SK-N-SH (cell line): ENCODE data around the gene DYRK3. TPM values are rescaled to one million over a fixed set of nuclear protein-coding genes. Genes with fewer than 3 reads are reported as not detected.

Source experiments
- CTCF ChIA-PET: fragments of 300-600, 350-600 bp; formaldehyde crosslinking; extraction: SDS; loops from one replicate; lab custom pipeline; 2021; lab: Yijun Ruan, JAX
- POLR2A ChIA-PET: fragments of 350-600 bp; sonication (Branson Sonifier 250); formaldehyde crosslinking; extraction: SDS; loops from one replicate; lab custom pipeline; 2020; ENCODE audit warnings: antibody characterized with exemption, inconsistent platforms; lab: Yijun Ruan, JAX
- DNase-seq: peaks from one replicate; pipeline ENCODE4 v3.0.0; 2012
- H2AFZ ChIP-seq: fragments of 200-600 bp; sonication (generic); 2 replicates; pipeline ENCODE4 v1.8.1; 2016; ENCODE audit warnings: antibody characterized with exemption, mild to moderate bottlenecking, low read depth
- H3F3A ChIP-seq: fragments of 200-600 bp; sonication (generic); replicated peaks from 2 replicates; pipeline ENCODE3; 2016; ENCODE audit warnings: antibody characterized with exemption, mild to moderate bottlenecking; ENCODE audit not compliant: insufficient read depth
- H3K27ac ChIP-seq, 2 experiments: fragments of 200-500 bp in 1 of 2; fragments of 200-600 bp in 1 of 2; sonication (Bioruptor generic) in 1 of 2; sonication (generic), shearing (Covaris generic) in 1 of 2; 2 replicates each; pipeline versions ENCODE4 v1.5.1 to v1.6.1; 2014 to 2016; ENCODE audit warnings: low read depth in 2 of 2, inconsistent platforms in 1 of 2, low read length in 1 of 2, mild to moderate bottlenecking in 1 of 2, mixed read lengths in 1 of 2
- H3K27me3 ChIP-seq: fragments of 200-600 bp; sonication (generic), shearing (Covaris generic); 2 replicates; pipeline ENCODE4 v1.6.1; 2016; ENCODE audit warnings: mixed run types; ENCODE audit not compliant: insufficient read depth
- H3K36me3 ChIP-seq, 2 experiments: fragments of 200-500 bp in 1 of 2; fragments of 200-600 bp in 1 of 2; sonication (Bioruptor generic) in 1 of 2; sonication (generic) in 1 of 2; replicated peaks in 1 of 2; 2 replicates each; pipeline versions ENCODE3 to v1.5.1; 2014 to 2016; ENCODE audit warnings: low read length in 1 of 2, mild to moderate bottlenecking in 1 of 2; ENCODE audit not compliant: insufficient read depth in 2 of 2, control insufficient read depth in 1 of 2
- H3K4me1 ChIP-seq, 2 experiments: fragments of 200-500 bp in 1 of 2; fragments of 200-600 bp in 1 of 2; sonication (Bioruptor generic) in 1 of 2; sonication (generic), shearing (Covaris generic) in 1 of 2; 2 replicates each; pipeline versions ENCODE4 v1.5.1 to v1.6.1; 2014 to 2016; ENCODE audit warnings: low read depth in 1 of 2, low read length in 1 of 2, mixed run types in 1 of 2; ENCODE audit not compliant: insufficient read depth in 2 of 2, control insufficient read depth in 1 of 2
- H3K4me2 ChIP-seq: fragments of 200-600 bp; sonication (generic), shearing (Covaris generic); 2 replicates; pipeline ENCODE4 v1.6.1; 2017; ENCODE audit warnings: mixed run types
- H3K4me3 ChIP-seq, 2 experiments: fragments of 200-500 bp in 1 of 2; fragments of 200-600 bp in 1 of 2; sonication (Bioruptor generic) in 1 of 2; sonication (generic), shearing (Covaris generic) in 1 of 2; 2 replicates each; pipeline versions ENCODE4 v1.5.1 to v1.8.1; 2014 to 2016; ENCODE audit warnings: low read depth in 2 of 2, inconsistent platforms in 1 of 2, low read length in 1 of 2, mild to moderate bottlenecking in 1 of 2, mixed read lengths in 1 of 2, moderate library complexity in 1 of 2
- H3K79me2 ChIP-seq: fragments of 200-600 bp; sonication (generic); 2 replicates; pipeline ENCODE4 v1.8.1; 2017; ENCODE audit warnings: mild to moderate bottlenecking; ENCODE audit not compliant: insufficient read depth
- H3K9ac ChIP-seq: fragments of 200-600 bp; sonication (generic); 2 replicates; pipeline ENCODE4 v1.6.1; 2017; ENCODE audit warnings: mixed run types
- H3K9me2 ChIP-seq: fragments of 200-600 bp; sonication (generic); 2 replicates; pipeline ENCODE4 v1.6.1; 2017; ENCODE audit warnings: mixed run types
- H3K9me3 ChIP-seq: fragments of 200-600 bp; sonication (generic); 2 replicates; pipeline ENCODE4 v1.6.1; 2017; ENCODE audit warnings: mixed run types, mild to moderate bottlenecking, moderate library complexity
- H4K20me1 ChIP-seq: fragments of 200-600 bp; sonication (generic); 2 replicates; pipeline ENCODE4 v1.6.1; 2017; ENCODE audit warnings: mild to moderate bottlenecking, mixed run types; ENCODE audit not compliant: insufficient read depth
- EP300 ChIP-seq, 2 experiments: IDR thresholded peaks; 2 replicates each; pipeline versions ENCODE4 v1.4.0 to v1.6.1; 2012; ENCODE audit warnings: borderline replicate concordance in 1 of 2, low read depth in 1 of 2, low read length in 1 of 2
- EZH2phosphoT487 ChIP-seq: fragments of 200-600 bp; sonication (generic); IDR thresholded peaks from 2 replicates; pipeline ENCODE4 v1.6.1; 2017; ENCODE audit warnings: low read depth, mixed run types, mild to moderate bottlenecking, antibody characterized with exemption, moderate library complexity, borderline replicate concordance
- MEF2A ChIP-seq: IDR thresholded peaks from 2 replicates; pipeline ENCODE4 v1.4.0; 2012; ENCODE audit warnings: low read depth, borderline replicate concordance
- MXI1 ChIP-seq: IDR thresholded peaks from 2 replicates; pipeline ENCODE4 v1.6.1; 2012; ENCODE audit warnings: mild to moderate bottlenecking, low read depth, low read length, improper control_type of control experiment
- NFIC ChIP-seq: IDR thresholded peaks from 2 replicates; pipeline ENCODE4 v1.4.0; 2012; ENCODE audit warnings: borderline replicate concordance
- NRF1 ChIP-seq: IDR thresholded peaks from 2 replicates; pipeline ENCODE4 v1.6.1; 2012; ENCODE audit warnings: low read depth, mild to moderate bottlenecking, low read length
- RCOR1 ChIP-seq: fragments of 150-350 bp; IDR thresholded peaks from 2 replicates; pipeline ENCODE4 v1.6.1; 2017; ENCODE audit warnings: antibody characterized with exemption, low read length
- RFX5 ChIP-seq: IDR thresholded peaks from 2 replicates; pipeline ENCODE4 v1.6.1; 2012; ENCODE audit warnings: mild to moderate bottlenecking, improper control_type of control experiment, low read length
- TCF12 ChIP-seq: IDR thresholded peaks from 2 replicates; pipeline ENCODE4 v1.4.0; 2012
- TEAD4 ChIP-seq: IDR thresholded peaks from 2 replicates; pipeline ENCODE4 v1.4.0; 2012; ENCODE audit warnings: mild to moderate bottlenecking, borderline replicate concordance; ENCODE audit not compliant: insufficient read depth
- WGBS: methylation state at CpG from one replicate; pipeline ENCODE4 v1.1.6; 2017; ENCODE audit warnings: low lambda C conversion rate; 5-methylcytosine and 5-hydroxymethylcytosine counted together
- polyA plus RNA-seq, 3 experiments: library from polyadenylated mRNA; depleted of rRNA; stranded (reverse); fragments of >200 nt; gene quantifications; 2 replicates each; pipeline ENCODE4 v1.2.3, GENCODE V29; 2012
- TF ChIP-seq, protein P1 (sequence below): fragments of 150-350 bp; IDR thresholded peaks from 2 replicates; pipeline ENCODE4 v1.6.1; 2017; ENCODE audit warnings: antibody characterized with exemption, low read length, low read depth, borderline replicate concordance
- TF ChIP-seq, protein P2 (sequence below): IDR thresholded peaks from 2 replicates; pipeline ENCODE4 v1.4.0; 2012; ENCODE audit warnings: low read depth, borderline replicate concordance
- TF ChIP-seq, protein P3 (sequence below): IDR thresholded peaks from 2 replicates; pipeline ENCODE4 v1.6.1; 2012; ENCODE audit warnings: mild to moderate bottlenecking, low read depth, low read length, moderate library complexity

Gene DYRK3
- polyA plus RNA-seq, 1 of the 3 experiments (the other 2 are of a cell fraction) = 3.6 TPM

- TF ChIP-seq, protein P1, sequence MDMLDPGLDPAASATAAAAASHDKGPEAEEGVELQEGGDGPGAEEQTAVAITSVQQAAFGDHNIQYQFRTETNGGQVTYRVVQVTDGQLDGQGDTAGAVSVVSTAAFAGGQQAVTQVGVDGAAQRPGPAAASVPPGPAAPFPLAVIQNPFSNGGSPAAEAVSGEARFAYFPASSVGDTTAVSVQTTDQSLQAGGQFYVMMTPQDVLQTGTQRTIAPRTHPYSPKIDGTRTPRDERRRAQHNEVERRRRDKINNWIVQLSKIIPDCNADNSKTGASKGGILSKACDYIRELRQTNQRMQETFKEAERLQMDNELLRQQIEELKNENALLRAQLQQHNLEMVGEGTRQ = no peak
- TF ChIP-seq RFX5 = no peak
- no peak for TF ChIP-seq EZH2phosphoT487
- no peak for TF ChIP-seq MEF2A
- TF ChIP-seq, protein P2, sequence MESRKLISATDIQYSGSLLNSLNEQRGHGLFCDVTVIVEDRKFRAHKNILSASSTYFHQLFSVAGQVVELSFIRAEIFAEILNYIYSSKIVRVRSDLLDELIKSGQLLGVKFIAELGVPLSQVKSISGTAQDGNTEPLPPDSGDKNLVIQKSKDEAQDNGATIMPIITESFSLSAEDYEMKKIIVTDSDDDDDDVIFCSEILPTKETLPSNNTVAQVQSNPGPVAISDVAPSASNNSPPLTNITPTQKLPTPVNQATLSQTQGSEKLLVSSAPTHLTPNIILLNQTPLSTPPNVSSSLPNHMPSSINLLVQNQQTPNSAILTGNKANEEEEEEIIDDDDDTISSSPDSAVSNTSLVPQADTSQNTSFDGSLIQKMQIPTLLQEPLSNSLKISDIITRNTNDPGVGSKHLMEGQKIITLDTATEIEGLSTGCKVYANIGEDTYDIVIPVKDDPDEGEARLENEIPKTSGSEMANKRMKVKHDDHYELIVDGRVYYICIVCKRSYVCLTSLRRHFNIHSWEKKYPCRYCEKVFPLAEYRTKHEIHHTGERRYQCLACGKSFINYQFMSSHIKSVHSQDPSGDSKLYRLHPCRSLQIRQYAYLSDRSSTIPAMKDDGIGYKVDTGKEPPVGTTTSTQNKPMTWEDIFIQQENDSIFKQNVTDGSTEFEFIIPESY = no peak
- no peak for TF ChIP-seq RCOR1
- no peak; the same call in 1 of the 2 replicates for TF ChIP-seq MXI1
These were observed 814 bp upstream of the DYRK3 start (continued) for GRCh38 chr1:206634365-206635079.

GRCh38 chr1:206635978-206636345, 626 bp downstream of the DYRK3 start:
- TF ChIP-seq TCF12 (no peak), NFIC (no peak), TEAD4 (no peak), NRF1 (no peak), EP300 (IDR thresholded peaks at IDR 0.05; ENCODE audit: borderline replicate concordance in 1 of 2, low read depth in 1 of 2, low read length in 1 of 2) (no peak)
- TF ChIP-seq, protein P2 = no peak
- TF ChIP-seq, protein P3, sequence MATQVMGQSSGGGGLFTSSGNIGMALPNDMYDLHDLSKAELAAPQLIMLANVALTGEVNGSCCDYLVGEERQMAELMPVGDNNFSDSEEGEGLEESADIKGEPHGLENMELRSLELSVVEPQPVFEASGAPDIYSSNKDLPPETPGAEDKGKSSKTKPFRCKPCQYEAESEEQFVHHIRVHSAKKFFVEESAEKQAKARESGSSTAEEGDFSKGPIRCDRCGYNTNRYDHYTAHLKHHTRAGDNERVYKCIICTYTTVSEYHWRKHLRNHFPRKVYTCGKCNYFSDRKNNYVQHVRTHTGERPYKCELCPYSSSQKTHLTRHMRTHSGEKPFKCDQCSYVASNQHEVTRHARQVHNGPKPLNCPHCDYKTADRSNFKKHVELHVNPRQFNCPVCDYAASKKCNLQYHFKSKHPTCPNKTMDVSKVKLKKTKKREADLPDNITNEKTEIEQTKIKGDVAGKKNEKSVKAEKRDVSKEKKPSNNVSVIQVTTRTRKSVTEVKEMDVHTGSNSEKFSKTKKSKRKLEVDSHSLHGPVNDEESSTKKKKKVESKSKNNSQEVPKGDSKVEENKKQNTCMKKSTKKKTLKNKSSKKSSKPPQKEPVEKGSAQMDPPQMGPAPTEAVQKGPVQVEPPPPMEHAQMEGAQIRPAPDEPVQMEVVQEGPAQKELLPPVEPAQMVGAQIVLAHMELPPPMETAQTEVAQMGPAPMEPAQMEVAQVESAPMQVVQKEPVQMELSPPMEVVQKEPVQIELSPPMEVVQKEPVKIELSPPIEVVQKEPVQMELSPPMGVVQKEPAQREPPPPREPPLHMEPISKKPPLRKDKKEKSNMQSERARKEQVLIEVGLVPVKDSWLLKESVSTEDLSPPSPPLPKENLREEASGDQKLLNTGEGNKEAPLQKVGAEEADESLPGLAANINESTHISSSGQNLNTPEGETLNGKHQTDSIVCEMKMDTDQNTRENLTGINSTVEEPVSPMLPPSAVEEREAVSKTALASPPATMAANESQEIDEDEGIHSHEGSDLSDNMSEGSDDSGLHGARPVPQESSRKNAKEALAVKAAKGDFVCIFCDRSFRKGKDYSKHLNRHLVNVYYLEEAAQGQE = no peak
- TF ChIP-seq, all 33 proteins: peak for 0
- Histone ChIP-seq H3K4me2 (peak overlapping the region; percentile 85), H3K4me1 (peaks cover 18 to 22% of the 10 kb centered on the region in 2 experiments; a peak in 3 of 4 replicates), H3K27me3 (no peaks in the 10 kb centered on the region), H2AFZ (peak overlapping the region; percentile 66; the same call in 1 of the 2 replicates), H3K79me2 (peaks cover 48% of the 10 kb centered on the region), H3K9me2 (no peaks in the 10 kb centered on the region), H3K36me3 (peaks cover 0 to 23% of the 10 kb centered on the region in 2 experiments), H3F3A (peaks cover 27% of the 10 kb centered on the region), H4K20me1 (no peaks in the 10 kb centered on the region; the same call in 1 of the 2 replicates), H3K27ac (peak overlapping the region; percentile 79 to 83), H3K9me3 (no peaks in the 10 kb centered on the region), H3K4me3 (peak overlapping the region; percentile 87 to 92), H3K9ac (peak overlapping the region; percentile 83)
- ChIA-PET POLR2A (interaction anchor here (0.8 to 2.4 kb wide), 6 partner anchors 12 to 346 kb away, joined by 3 to 22 read pairs (median 4); partner anchors contain the start of gene EIF2D), CTCF (interaction anchor here (1.3 to 17.3 kb wide), 10 partner anchors 9 to 347 kb away, joined by 4 to 450 read pairs (median 12); partner anchors contain the start of gene EIF2D)
- WGBS = 6% methylated on average over 14 of the region's 14 CpGs
- no peak for DNase-seq
